HG03045 (cell line): Measurements from ENCODE around the gene SIRT1.
A peak's percentile ranks its signal among the peaks of the same experiment; 100 is the strongest.
"Not testable (repeated sequence)": the region's sequence is repeated elsewhere in the genome, so short reads cannot be mapped to it uniquely, and the experiment has no call there.

Experiments used
- ATAC-seq: cut with Tn5 transposase; IDR thresholded peaks from one replicate; pipeline ENCODE4 v1.9.1; 2021; ENCODE audit warnings: mild to moderate bottlenecking, moderate library complexity; ENCODE audit not compliant: unreplicated experiment

SIRT1 gene

DNA sequence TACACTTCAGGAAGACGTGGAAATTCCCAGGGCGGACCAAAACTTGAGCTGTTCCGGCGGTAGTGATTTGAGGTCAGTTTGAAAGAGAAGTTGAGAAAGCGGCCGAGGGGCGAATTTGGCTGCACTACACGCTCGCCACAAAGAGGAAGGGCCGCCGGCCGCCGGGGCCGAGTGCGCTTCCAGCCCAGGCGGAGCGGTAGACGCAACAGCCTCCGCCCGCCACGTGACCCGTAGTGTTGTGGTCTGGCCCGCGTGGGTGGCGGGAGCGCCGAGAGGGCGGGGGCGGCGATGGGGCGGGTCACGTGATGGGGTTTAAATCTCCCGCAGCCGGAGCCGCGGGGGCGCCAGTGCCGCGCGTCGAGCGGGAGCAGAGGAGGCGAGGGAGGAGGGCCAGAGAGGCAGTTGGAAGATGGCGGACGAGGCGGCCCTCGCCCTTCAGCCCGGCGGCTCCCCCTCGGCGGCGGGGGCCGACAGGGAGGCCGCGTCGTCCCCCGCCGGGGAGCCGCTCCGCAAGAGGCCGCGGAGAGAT lies at the start of gene SIRT1:
TSS of gene SIRT1 (plus strand) at position 344 of the 529 bp plus-strand sequence. CDS start at position 410, 66 bp downstream.
- ATAC-seq = peak; percentile 88

DNA sequence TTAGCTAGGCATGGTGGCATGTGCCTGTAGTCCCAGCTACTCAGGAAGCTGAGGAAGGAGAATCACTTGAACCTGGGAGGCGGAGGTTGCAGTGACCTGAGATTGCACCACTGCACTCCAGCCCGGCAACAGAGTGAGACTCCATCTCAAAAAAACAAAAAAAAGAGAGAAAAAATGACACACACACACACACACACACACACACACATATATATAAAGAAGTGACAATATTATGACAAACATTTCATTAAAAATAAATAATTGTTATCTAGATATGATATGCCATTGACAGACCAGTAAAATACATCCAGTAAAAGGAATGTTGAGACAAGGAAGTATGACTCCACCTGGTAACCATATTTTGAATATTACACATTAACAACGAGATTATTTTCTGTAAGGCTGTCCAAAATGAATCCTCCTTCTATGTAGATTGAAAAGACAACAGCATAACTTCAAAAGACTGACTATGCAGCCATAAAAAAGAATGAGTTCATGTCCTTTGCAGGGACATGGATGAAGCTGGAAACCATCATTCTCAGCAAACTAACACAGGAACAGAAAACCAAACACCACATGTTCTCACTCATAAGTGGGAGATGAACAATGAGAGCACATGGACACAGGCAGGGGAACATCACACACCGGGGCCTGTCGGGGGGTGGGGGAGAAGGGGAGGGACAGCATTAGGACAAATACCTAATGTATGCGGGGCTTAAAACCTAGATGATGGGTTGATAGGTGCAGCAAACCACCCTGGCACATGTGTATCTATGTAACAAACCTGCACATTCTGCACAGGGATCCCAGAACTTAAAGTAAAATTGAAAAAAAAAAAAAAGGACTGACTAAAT lies 48.7 kb upstream of the SIRT1 start:
- ATAC-seq = not testable (repeated sequence)

DNA sequence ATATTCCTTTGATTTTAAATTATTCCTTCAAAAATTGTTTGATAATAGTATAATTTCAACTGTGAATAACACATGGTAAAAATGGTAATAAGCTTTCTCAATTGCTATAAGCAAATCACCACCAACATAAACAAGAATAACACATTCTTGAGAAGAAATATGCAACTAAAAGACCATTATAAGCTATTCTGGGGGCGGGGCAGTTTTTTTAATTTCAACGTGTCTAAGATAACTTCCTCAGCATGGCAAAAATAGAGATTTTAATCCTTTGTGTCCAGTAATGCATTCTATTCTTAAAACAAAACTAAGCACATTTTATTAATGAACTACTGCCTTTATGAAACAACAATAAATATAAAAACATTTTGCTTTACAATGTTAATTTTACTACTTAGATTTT lies 48.0 kb upstream of the SIRT1 start:
- ATAC-seq = no peak

DNA sequence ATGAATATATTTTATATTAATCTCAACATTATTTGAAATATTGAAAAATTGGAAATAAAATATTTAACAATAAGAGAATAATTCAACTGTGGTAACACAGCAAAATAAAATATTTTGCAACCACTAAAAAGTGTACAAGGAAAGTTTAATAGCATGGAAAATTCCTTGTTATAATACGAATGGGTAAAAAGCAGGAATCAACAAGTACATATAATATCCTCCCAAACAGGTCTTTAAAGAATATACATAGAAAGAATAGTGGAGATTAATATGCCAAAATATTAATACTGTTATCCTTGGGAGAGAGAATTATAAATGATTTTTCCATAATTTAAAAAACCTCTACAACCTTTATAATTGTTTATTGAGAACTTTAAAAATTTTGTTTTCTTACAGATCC lies 47.5 kb upstream of the SIRT1 start:
- ATAC-seq = no peak

DNA sequence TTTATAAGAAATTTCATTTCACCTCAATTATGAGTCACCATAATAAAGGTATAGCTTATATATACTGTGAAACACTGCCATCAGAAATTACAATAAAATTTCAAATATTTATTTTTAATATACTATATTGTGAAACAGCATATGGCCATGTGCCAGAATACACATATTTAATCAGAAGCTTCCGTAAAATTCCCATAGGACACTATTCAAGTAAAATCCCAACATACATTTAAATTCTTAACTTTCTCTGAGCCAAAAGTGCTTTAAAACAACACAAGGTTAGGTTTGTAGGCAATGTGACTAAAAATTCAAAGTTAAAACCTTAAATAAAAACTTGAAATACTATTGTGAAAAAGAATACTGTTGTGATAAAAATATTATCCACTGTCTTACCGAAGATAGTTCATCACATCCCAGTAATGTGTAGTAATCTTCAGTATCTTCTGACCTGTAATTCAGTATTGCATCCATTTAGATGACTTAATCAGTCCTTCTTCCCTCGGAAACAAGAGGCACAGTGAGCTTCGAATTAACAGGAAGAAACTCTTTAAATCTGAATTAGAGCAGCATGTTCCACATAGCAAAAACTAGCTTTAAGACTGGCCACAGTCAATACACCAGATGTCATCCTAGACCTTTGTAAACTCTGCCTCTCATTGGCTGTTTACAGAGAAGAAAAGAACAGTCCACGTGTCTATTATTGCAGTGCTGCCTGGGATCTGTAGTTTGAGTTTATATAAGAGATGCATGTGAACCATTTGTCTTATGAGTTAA lies 46.7 kb upstream of the SIRT1 start, which contains the start of gene DNAJC12:
TSS of gene DNAJC12 (minus strand) at position 648 of the 774 bp plus-strand sequence. CDS start at position 471, 177 bp downstream.
- no peak for ATAC-seq

DNA sequence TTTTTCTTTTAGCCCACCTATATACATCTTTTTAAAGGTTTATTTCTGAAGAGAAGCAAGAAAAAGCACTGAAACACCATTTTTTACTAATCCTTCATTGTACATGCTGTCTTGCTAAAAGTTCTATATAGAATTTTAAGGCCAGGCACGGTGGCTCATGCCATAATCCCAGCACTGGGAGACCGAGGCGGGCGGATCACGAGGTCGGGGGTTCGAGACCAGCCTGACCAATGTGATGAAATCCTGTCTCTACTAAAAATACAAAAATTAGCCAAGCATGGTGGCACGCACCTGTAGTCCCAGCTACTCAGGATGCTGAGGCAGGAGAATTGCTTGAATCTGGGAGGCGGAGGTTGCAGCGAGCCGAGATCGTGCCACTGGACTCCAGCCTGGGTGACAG lies 44.9 kb upstream of the SIRT1 start:
- ATAC-seq = not testable (repeated sequence)

DNA sequence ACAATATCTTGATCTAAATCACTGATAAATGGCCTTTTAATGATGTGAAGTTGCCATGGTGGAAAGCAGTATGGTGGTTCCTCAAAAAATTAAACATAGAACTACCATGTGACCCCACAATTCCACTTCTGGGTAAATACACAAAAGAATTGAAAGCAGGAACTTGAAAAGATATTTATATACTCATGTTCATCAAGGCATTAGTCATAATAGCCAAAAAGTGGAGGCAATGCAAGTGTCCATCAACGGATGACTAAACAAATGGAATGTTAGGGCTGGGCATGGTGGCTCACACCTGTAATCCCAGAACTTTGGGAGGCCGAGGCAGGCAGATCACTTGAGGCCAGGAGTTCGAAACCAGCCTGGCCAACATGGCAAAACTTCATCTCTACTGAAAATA lies 44.5 kb upstream of the SIRT1 start:
- no peak for ATAC-seq

DNA sequence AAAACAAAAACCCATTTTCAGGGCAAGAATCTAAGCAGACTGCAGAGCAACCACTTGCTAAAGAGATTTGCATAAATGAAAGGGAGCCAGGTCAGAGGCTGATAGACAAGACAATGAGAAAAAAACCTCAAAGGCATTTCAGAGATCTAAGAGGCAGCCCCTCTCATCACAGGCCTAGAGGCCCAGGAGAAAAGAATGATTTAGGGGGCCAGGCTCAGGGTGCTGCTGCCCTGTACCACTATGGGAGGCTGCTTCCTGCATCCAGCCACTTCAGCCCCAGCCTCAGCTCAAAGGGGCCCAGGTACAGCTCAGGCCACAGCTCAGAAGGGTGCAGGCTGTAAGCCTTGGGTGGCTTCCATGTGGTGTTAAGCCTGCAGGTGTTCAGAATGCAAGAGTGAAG lies 42.7 kb upstream of the SIRT1 start:
- no peak for ATAC-seq

DNA sequence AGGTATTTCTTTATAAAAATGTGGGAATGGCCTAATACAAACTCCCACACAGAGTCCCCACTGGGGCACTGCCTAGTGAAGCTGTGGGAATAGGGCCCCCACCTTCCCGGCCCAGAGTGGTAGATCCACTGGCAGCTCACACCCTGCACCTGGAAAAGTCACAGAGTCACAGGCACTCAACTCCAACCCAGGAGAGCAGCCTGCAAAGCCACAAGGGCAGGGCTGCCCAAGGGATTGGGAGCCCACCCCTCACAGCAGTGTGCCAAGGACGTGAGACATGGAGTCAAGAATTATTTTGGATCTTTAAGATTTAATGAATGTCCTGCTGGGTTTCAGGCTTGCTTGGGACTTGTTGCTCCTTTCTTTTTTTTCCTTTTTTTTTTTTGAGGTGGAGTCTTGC lies 41.2 kb upstream of the SIRT1 start:
- no peak for ATAC-seq

DNA sequence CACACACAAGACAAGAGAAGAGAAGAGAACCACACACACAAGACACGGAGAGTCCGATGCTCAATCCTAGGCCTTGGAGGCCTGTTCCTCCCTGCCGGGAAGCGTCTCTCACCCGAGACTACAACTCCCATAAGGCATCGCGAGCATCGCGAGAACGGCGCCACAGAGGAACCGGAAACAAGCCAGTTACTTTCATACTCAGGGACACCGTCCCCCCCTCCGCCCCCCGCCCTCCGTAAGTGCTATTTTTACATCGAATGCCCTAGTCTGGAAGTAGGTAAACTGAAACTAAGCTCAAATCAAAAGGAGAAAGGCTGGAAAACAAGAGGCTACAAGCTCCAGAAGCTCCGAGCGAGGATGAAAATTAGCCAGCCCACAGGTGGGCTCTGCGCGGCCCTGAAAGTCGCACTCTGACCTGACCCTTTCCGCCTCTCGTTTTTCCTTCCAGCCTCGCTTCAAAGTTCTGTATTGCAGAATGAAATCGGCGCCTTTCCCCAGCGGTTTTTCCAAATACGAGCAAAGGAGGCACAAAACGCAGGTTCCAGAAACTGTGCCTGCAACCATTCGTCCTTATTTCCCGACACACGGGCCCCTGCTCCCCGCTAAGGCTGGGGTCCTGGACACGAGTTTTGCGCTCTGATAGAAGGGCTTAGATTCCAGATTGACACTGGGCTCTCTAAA lies 35.0 kb upstream of the SIRT1 start:
- ATAC-seq = peak; percentile 96

DNA sequence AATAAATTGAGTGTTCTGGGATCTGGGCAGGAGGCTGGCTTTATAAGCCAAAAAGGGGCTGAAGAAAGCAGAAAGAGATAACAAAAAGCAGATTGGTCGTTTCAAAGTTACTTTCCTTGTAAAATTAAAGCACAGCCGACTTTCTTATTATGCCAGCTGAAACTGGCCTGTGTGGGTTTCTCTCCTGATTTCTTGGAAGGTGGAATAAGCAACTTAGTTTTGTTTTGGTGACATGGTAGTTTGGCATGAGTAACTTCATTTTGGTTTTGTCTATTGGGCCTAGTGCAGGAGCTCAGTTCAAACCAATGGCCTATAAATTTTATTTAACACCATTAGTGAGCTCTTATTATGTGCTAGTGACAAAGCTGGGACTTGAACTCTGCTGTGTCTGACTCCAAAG lies 33.3 kb upstream of the SIRT1 start:
- no peak for ATAC-seq

DNA sequence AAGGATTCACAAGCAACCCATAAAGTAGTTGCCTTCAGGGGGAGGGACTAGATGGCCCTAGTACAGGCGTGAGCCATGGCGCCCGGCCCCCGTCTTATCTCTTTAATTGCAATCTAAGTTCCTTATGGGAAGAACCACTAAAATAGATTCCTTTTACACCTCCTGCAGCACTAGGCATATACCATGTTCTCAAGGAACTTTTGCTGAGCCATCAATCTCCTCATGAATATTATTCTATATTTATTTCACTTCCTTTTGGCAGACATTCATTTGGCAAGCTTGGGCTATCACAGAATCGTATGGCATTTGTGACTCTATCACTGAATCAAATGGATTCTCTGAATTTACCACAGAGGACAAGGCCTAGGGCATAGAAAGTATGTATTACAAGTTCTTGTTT lies 31.7 kb upstream of the SIRT1 start:
- no peak for ATAC-seq

DNA sequence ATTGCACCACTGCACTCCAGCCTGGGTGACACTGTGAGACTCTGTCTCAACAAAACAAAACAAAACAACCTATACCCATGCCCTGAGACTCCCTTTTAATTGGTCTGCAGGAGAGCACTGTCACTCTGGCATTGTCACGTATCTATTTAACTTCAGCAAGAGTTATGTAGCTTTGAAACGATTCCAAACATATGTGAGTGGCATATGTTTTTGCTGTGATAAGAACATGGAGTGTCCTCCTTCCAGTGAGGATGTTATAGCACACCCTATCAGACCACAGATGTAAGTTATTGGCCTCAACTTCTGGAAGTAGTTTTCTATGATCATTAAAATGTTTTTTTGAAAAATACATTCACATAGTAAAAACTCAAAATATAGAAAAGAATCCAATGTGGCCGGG lies 30.9 kb upstream of the SIRT1 start:
- ATAC-seq = no peak

DNA sequence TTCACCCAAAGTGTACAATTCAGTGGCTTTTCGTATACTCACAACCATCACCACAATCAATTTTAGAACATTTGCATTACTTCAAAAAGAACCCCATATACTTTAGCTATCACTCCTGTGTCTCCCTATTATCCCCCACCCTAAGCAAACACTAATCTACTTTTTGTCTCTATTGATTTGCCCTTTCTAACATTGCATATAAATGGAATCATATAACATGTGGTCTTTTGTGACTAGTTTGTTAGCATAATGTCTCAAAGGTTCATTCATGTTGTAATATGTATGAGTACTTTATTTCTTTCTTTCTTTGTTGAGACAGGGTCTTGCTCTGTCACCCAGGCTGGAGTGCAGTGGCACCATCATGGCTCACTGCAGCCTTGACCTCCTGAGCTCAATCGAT lies 25.5 kb upstream of the SIRT1 start:
- no peak for ATAC-seq

DNA sequence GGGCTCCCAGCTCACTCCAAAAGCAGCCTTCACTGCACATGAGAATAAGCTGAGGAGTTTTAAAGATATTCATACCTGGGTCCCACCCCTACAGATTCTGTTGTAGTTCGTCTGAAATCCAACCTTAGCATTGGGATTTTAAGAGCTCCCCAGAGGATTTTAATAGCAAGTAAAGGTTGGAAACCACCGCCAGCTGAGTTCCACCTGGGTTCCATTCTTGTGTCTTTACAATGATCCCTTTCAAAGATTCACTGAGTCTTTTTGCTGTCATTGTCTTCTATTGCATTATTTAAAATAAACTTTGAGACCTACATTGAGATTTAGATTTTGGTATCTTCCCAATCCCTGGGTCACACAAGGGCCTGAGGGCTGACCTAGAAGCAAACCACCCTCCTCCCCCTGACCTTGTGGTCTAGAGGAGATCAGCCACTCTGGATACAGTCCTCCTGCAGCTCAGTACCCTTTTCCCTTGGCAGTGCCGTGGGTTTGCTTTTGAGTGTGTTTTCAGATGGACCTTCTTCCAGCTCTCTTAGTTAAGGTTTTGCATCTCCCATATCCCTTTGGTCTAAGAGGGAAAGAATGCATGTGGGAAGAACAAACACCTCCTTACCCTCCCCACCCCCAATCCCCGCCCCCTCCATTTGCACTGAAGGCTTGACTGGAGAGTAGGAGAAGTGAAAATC lies 22.6 kb upstream of the SIRT1 start:
- no peak for ATAC-seq

DNA sequence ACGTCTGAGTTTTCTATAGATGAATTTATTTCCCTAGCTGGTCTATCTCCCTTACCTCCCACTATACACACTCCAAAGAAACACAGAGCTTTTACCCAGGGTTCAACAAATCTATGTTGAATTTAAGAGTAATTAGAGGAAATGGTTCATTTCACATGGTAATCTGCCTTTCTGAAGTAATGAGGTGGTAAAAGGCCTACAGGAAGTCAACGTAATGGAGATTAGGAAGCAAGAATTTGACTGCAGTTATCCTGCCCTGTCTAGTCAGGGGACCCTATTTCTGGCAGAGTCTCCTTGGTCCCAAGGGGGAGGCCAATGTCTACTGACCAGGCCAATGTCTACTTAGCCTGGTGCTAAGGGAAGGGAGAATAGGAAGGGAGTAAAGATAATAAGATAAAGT lies 21.4 kb upstream of the SIRT1 start:
- no peak for ATAC-seq

DNA sequence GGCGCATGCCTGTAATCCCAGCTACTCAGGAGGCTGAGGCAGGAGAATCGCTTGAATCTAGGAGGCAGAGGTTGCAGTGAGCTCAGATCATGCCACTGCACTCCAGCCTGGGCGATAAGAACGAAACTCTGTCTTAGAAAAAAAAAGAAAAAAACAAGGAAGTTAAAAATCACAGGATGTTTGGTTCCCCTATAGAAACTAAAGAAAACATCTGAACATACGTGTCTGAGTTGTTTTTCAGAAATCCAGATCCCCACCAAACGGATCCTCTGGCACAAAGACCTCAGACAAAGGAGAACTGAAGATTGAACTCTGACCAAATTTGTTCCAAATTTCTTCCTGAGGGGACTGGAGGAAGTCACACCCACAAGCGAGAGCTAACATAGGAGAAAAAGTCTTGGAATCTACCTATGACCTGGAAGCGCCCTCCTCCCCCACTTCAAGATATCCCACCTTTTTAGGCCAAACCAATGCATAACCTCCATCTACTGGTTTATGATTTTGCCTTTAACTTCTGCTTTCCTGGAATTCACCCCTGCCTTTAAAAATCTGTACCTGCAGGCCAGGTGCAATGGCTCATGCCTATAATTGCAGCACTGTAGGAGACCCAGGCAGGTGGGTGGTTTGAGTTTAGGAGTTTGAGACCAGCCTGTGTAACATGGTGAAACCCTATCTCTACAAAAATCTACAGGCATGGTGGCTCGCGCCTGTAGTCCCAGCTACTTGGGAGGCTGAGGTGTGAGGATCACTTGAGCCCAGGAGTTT lies 19.7 kb upstream of the SIRT1 start:
- ATAC-seq = no peak

DNA sequence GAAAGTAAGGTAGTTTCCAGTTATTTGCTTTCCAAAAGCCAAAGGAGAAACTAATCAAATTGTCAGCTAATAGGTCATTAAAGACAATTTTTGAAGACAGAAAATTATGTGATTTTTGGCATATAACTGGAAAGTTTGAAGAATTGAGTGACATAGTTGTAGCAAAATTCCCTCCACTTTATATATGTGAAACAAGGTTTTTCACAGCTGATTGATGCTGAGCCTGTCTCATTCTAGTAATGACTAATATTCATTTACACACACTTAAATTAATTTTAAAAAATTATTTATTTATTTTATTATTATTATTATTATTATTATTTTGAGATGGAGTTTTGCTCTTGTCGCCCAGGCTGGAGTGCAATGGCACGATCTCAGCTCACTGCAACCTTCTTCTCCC lies 16.3 kb upstream of the SIRT1 start:
- no peak for ATAC-seq

DNA sequence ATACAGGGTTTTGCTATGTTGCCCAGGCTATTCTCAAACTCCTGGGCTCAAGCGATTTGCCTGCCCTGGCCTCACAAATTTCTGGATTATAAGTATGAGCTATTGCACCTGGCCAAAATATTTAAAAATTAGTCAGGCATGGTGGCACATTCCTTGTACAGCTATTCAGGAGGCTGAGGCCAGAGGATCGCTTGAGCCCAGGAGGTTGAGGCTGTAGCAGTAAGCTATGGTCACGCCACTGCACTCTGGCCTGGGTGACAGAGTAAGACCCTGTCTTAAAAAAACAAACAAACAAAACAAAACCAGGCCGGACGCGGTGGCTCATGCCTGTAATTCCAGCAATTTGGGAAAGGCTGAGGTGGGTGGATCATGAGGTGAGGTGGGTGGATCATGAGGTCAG lies 14.5 kb upstream of the SIRT1 start:
- no peak for ATAC-seq
